Hair follicle dermal papilla cell (primary cell): ENCODE results near the gene GOLGA8N. TPM values are rescaled to one million over a fixed set of nuclear protein-coding genes. Genes with fewer than 3 reads are reported as not detected.

Experiments
- small RNA-seq: library from RNA; depleted of rRNA; stranded (forward); fragments of <200 nt; gene quantifications from one replicate; pipeline ENCODE3, GENCODE V24; 2012
- total RNA-seq: library from RNA; depleted of rRNA; stranded (reverse); fragments of >200 nt; gene quantifications from 2 replicates; pipeline ENCODE4 v1.2.3, GENCODE V29; 2012

GOLGA8N gene
- total RNA-seq: 3.3 and 14.1 TPM in 2 replicates

GRCh38 chr15:32593151-32593550 is at the start of gene GOLGA8N:
Gene GOLGA8N, plus strand, starts transcription at chr15:32593456.

GRCh38 chr15:32615051-32615870 is 22.0 kb downstream of the GOLGA8N start, which contains the start of gene ARHGAP11A:
Gene ARHGAP11A, plus strand, starts transcription at chr15:32615504. Its CDS starts 708 bp downstream, at chr15:32616212.

GRCh38 chr15:32641517-32642059 is 48.3 kb downstream of the GOLGA8N start, which contains the start of gene SCG5:
Gene SCG5, plus strand, starts transcription at chr15:32641710. Its CDS starts 1,883 bp downstream, at chr15:32643593.

Small RNA genes within 50 kb of the gene (small RNA-seq; reads per million reads assigned to genes)
- gene RN7SL286P: not detected

Other genes starting within 250 kb of the GOLGA8N start
- gene GOLGA8K, start 190.2 kb upstream of the GOLGA8N start, total RNA-seq: 0.32 TPM in 1 of 2 replicates, not detected in the other
- gene GOLGA8O, start 137.8 kb upstream of the GOLGA8N start, total RNA-seq: 0.97 and 2.7 TPM in 2 replicates
- gene ARHGAP11A, start 22.0 kb downstream of the GOLGA8N start, total RNA-seq: 7.2 and 15.1 TPM in 2 replicates
- 7.8 and 11.8 TPM in 2 replicates for gene SCG5, start 48.3 kb downstream of the GOLGA8N start, total RNA-seq
- 1,377 and 1,454 TPM in 2 replicates for gene GREM1, start 124.5 kb downstream of the GOLGA8N start, total RNA-seq